ENCODE data around the gene CRADD. TPM values are rescaled to one million over a fixed set of nuclear protein-coding genes. Genes with fewer than 3 reads are reported as not detected.
A peak's percentile ranks its signal among the peaks of the same experiment; 100 is the strongest.

CRADD gene
- total RNA-seq, 4 donors from 2014 or later, result 19.4 to 28.7 (median 22.6) TPM

DNA sequence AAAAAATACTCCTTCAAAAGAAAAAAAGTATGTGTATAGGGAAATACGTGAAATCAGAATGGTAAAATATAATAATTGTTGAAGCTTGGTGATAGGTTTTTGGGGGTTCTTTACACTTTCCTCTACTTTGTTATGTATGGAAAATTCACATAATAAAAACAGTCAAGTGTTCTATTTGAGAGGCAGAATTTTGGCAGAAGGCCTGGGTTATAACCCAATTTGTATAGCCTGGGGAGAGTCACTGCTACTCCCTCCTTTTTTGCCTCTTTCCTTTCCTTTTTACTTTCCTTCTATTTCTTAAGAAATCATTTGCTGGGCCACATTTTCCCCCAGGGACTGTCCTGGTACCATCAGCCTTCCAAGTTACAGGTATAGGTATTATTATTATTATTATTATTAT, 105.7 kb downstream of the CRADD start:
- Histone ChIP-seq H3K27ac (peak overlapping the region; percentile 82 to 93 (median 87)), H3K4me1 (peaks cover 55 to 58% of the 10 kb centered on the region in 2 donors), H3K27me3 (no peaks in the 10 kb centered on the region), H3K9me3 (no peaks in the 10 kb centered on the region), H3K4me3 (no peak overlapping the region), H3K36me3 (no peaks in the 10 kb centered on the region)
- TF ChIP-seq CTCF (IDR thresholded peaks at IDR 0.05 in 4 of 5, conservative IDR thresholded peaks at IDR 0.05 in 1 of 5) (no peak), POLR2A (IDR thresholded peaks at IDR 0.05) (no peak)
- DNase-seq (no peak), ATAC-seq (no peak)
- in situ Hi-C loops (cut with MboI; ENCODE audit: low sequenced_read_pairs in 4 of 4) (no loop called here), intact Hi-C loops (cut with DNase I; ENCODE audit: low total_unique reads) (no loop called here)

- Histone ChIP-seq H3K36me3 (no peaks in the 10 kb centered on the region), H3K4me3 (peak overlapping the region in 1 of 4 donors; percentile 23), H3K4me1 (peaks cover 48 to 49% of the 10 kb centered on the region in 2 donors), H3K9me3 (no peaks in the 10 kb centered on the region), H3K27ac (peak overlapping the region; percentile 82 to 93 (median 87)), H3K27me3 (no peaks in the 10 kb centered on the region)
- DNase-seq (peak; percentile 35 to 40), ATAC-seq (peak; percentile 20)
- in situ Hi-C loops (cut with MboI; ENCODE audit: low sequenced_read_pairs in 4 of 4), result no loop called here
- intact Hi-C loops (cut with DNase I; ENCODE audit: low total_unique reads), result loop anchor here (1.0 kb wide), 1 partner anchor 30 kb away; no protein-coding TSS in a partner anchor
- TF ChIP-seq POLR2A (IDR thresholded peaks at IDR 0.05), result peak in 1 of 2 donors; percentile 8
- TF ChIP-seq CTCF (IDR thresholded peaks at IDR 0.05 in 4 of 5, conservative IDR thresholded peaks at IDR 0.05 in 1 of 5), result no peak
Observed at GRCh38 chr12:93783832-93784231, 106.7 kb downstream of the CRADD start.

DNA sequence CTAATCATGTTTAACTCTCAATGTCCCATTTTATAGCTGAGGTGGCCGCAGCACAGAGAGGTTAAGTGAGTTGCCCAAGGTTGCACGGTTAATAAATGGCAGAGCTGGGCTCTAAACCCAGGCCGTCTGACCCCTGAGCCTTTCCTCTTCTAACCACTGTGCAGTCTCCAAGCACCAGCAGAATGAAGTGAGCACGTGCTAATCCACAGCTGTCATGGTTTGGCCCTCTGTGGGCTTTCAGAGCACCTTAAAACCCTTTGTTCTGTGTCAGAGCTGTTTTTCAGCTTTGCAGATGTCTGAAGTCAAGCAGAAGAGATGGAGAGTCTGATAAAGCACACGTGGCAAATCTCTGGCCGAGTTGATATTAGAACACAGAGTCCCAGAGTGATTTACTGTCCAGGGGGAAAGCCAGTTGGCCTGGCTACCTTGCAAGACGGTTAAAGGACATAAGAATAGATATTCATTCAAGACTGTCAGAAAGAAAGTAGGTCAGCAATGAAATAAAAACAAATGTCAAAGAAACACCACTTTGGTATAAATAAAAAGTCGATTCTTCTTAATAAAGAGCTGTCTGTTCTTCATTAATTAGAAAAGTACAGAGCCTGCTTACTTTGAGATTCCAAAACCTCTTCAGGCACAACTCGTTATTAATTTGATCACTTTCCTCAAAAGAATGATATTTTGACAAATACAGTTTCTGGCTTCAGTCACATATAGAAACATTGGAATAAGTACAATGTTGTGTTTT, 107.3 kb downstream of the CRADD start:
- in situ Hi-C loops (cut with MboI; ENCODE audit: low sequenced_read_pairs in 4 of 4), result no loop called here
- DNase-seq, result peak; percentile 86 to 91
- peak overlapping the region; percentile 15 to 35 (median 24) for H3K4me3 ChIP-seq

GRCh38 chr12:93785249-93786010, 108.3 kb downstream of the CRADD start:
- Histone ChIP-seq H3K4me1 (peaks cover 38 to 45% of the 10 kb centered on the region in 2 donors), H3K27me3 (no peaks in the 10 kb centered on the region), H3K27ac (peak overlapping the region; percentile 82 to 93 (median 87)), H3K9me3 (no peaks in the 10 kb centered on the region), H3K4me3 (peak overlapping the region; percentile 15 to 35 (median 24)), H3K36me3 (no peaks in the 10 kb centered on the region)
- ATAC-seq, result peak; percentile 74 to 86
- peak; percentile 48 to 74 for DNase-seq
- in situ Hi-C loops (cut with MboI; ENCODE audit: low sequenced_read_pairs in 4 of 4), result no loop called here
- intact Hi-C loops (cut with DNase I; ENCODE audit: low total_unique reads), result no loop called here
- TF ChIP-seq POLR2A (IDR thresholded peaks at IDR 0.05) (no peak), CTCF (IDR thresholded peaks at IDR 0.05 in 4 of 5, conservative IDR thresholded peaks at IDR 0.05 in 1 of 5) (no peak)

More for the DNA sequence above, 107.3 kb downstream of the CRADD start:
- H3K36me3 ChIP-seq, result no peaks in the 10 kb centered on the region
- TF ChIP-seq CTCF (IDR thresholded peaks at IDR 0.05 in 4 of 5, conservative IDR thresholded peaks at IDR 0.05 in 1 of 5) (no peak), POLR2A (IDR thresholded peaks at IDR 0.05) (peak in 1 of 2 donors; percentile 21)
- peaks cover 41 to 45% of the 10 kb centered on the region in 2 donors for H3K4me1 ChIP-seq
- H3K27me3 ChIP-seq, result no peaks in the 10 kb centered on the region
- peak overlapping the region; percentile 82 to 93 (median 87) for H3K27ac ChIP-seq
- ATAC-seq, result peak; percentile 97 to 98
- intact Hi-C loops (cut with DNase I; ENCODE audit: low total_unique reads), result loop anchor here (1.0 kb wide), 1 partner anchor 30 kb away; no protein-coding TSS in a partner anchor
- no peaks in the 10 kb centered on the region for H3K9me3 ChIP-seq

All from gastrocnemius medialis (tissue), 4 donors.